DOHH2 (cell line): ENCODE results near the gene DDR1.

Experiments used
- EZH2phosphoT487 ChIP-seq: fragments of 200-600 bp; sonication (generic); IDR thresholded peaks from 2 replicates; pipeline ENCODE4 v1.6.1; 2017; ENCODE audit warnings: borderline replicate concordance, mild to moderate bottlenecking, antibody characterized with exemption, low read length, moderate library complexity, mixed read lengths
- TF ChIP-seq, protein P1 (sequence below): fragments of 200-600 bp; sonication (generic); IDR thresholded peaks from one replicate; pipeline ENCODE4 v1.5.1; 2014; ENCODE audit warnings: antibody characterized with exemption, mild to moderate bottlenecking, low read depth, low read length; ENCODE audit not compliant: poor library complexity, severe bottlenecking

DNA sequence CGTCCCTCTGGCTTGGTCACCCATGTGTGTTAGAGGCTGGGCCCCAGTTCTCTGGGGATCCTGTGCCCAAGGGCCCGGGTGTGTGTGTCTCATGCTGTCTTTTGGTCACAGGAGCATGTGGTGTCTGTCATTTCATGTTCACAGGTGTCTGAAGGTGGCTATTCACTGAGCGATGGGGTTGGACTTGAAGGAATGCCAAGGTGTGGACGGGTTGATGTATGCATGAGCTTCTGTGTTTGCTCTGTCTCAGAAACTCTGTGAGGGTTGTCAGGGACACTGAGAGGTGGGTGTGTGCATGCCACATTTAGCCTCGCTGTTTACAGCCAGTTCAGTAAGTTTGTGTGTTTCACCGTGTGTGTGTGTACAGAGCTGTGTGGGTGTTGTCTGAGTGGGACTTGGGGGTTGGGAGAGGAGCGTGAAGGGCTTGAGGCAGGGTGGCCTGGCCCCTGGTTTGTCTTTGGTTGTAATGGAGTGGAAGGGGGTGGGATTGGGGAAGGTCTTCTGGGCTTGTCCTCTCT is 1.2 kb downstream of the DDR1 start:
- TF ChIP-seq, protein P1, sequence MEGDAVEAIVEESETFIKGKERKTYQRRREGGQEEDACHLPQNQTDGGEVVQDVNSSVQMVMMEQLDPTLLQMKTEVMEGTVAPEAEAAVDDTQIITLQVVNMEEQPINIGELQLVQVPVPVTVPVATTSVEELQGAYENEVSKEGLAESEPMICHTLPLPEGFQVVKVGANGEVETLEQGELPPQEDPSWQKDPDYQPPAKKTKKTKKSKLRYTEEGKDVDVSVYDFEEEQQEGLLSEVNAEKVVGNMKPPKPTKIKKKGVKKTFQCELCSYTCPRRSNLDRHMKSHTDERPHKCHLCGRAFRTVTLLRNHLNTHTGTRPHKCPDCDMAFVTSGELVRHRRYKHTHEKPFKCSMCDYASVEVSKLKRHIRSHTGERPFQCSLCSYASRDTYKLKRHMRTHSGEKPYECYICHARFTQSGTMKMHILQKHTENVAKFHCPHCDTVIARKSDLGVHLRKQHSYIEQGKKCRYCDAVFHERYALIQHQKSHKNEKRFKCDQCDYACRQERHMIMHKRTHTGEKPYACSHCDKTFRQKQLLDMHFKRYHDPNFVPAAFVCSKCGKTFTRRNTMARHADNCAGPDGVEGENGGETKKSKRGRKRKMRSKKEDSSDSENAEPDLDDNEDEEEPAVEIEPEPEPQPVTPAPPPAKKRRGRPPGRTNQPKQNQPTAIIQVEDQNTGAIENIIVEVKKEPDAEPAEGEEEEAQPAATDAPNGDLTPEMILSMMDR = no peak
- no peak for TF ChIP-seq EZH2phosphoT487
